Measurements from ENCODE around the gene PCBP3. TPM values are rescaled to one million over a fixed set of nuclear protein-coding genes. Genes with fewer than 3 reads are reported as not detected.

The PCBP3 gene
- total and polyA plus RNA-seq, 10 of the 15 experiments (the other 5 are each of a cell fraction or from before 2014, with no cell fraction given), result 0.09 to 1.3 (median 0.46) TPM; not detected in 3

DNA sequence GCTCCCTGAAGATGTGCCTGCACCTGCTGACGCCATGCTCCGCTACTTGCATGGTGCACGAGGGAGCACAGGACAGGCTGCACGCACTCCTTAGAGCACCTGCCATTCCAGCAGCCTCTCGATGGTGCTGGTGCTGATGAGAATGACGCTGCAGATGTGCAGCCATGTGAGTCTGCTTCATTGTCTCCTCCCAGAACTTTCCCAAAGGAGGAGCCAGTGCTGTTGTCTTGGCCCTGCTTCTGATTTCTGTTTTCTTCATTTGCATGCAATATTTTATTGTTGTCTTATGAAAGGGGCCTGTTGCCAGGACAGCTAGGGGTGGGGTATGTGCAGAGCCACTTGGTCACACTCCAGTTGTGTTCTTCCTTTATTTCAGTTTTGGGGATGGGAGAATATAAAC, 70.1 kb downstream of the PCBP3 start:
- Histone ChIP-seq H3K9ac (ENCODE audit: control insufficient read depth, insufficient read depth, low read length) (no peak overlapping the region), H3K4me2 (ENCODE audit: control insufficient read depth, insufficient read depth) (no peak overlapping the region), H3K9me3 (replicated peaks; ENCODE audit: control insufficient read depth, insufficient read depth, low read length) (no peaks in the 10 kb centered on the region; the same call in 1 of the 3 replicates), H3K4me3 (no peak overlapping the region), H2AFZ (ENCODE audit: control insufficient read depth, low read depth, low read length) (no peak overlapping the region), H3K4me1 (ENCODE audit: control insufficient read depth, insufficient read depth, low read length) (no peaks in the 10 kb centered on the region; the same call in 1 of the 2 replicates), H3K79me2 (ENCODE audit: control insufficient read depth, insufficient read depth, low read length) (no peaks in the 10 kb centered on the region), H4K20me1 (ENCODE audit: control insufficient read depth, insufficient read depth) (no peaks in the 10 kb centered on the region), H3K27ac (ENCODE audit: control insufficient read depth, insufficient read depth) (no peak overlapping the region), H3K27me3 (replicated peaks in 1 of 2; ENCODE audit: control insufficient read depth in 2 of 2, insufficient read depth in 2 of 2, low read length in 1 of 2) (no peaks in the 10 kb centered on the region), H3K36me3 (ENCODE audit: control insufficient read depth in 2 of 2, insufficient read depth in 2 of 2, low read length in 1 of 2) (no peaks in the 10 kb centered on the region)
- no peak for FAIRE-seq
- no peak for ATAC-seq
- ChIA-PET CTCF (no interaction called here), SMC1A (ENCODE audit: uncharacterized antibody, unreplicated experiment) (no interaction called here), RAD21 (ENCODE audit: unreplicated experiment) (no interaction called here), POLR2A (no interaction called here)
- no TSS peak for BruUV-seq (replicated peaks)
- in situ Hi-C loops (cut with MboI) (no loop called here), intact Hi-C loops (cut with micrococcal nuclease; ENCODE audit: unreplicated experiment) (no loop called here)
- 53% methylated on average over 6 of the region's 6 CpGs for WGBS (ENCODE audit: insufficient coverage, insufficient replicate concordance, low lambda C conversion rate, missing lambda C conversion rate)
- no peak for DNase-seq (ENCODE audit: low read depth, low spot score)
- TF ChIP-seq RUNX3 (IDR thresholded peaks at IDR 0.05; ENCODE audit: low read length) (no peak), GABPA (IDR thresholded peaks at IDR 0.05; ENCODE audit: low read depth) (no peak), ZNF274 (IDR thresholded peaks at IDR 0.05; ENCODE audit: insufficient read depth, insufficient read length) (no peak)
- TF ChIP-seq, protein P1, sequence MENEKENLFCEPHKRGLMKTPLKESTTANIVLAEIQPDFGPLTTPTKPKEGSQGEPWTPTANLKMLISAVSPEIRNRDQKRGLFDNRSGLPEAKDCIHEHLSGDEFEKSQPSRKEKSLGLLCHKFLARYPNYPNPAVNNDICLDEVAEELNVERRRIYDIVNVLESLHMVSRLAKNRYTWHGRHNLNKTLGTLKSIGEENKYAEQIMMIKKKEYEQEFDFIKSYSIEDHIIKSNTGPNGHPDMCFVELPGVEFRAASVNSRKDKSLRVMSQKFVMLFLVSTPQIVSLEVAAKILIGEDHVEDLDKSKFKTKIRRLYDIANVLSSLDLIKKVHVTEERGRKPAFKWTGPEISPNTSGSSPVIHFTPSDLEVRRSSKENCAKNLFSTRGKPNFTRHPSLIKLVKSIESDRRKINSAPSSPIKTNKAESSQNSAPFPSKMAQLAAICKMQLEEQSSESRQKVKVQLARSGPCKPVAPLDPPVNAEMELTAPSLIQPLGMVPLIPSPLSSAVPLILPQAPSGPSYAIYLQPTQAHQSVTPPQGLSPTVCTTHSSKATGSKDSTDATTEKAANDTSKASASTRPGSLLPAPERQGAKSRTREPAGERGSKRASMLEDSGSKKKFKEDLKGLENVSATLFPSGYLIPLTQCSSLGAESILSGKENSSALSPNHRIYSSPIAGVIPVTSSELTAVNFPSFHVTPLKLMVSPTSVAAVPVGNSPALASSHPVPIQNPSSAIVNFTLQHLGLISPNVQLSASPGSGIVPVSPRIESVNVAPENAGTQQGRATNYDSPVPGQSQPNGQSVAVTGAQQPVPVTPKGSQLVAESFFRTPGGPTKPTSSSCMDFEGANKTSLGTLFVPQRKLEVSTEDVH (IDR thresholded peaks at IDR 0.05; ENCODE audit: low read depth, partially characterized antibody), result no peak

DNA sequence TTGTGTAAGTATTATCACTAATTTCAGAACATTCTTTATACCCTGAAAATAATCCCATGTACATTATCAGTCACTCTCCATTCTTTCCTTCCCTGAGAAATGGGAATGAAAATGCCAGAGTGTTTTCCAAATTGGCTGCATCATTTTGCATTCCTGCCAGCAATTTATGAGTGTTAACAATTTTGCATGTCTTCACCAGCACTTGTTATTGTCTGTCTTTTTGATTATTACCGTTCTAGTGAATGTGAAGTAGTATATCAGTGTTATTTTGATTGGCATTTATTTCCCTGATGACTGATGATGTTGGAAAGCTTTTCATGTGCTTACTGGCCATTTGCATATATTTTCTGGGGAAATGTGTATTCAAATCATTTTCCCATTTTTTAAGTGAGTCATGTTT, 71.9 kb downstream of the PCBP3 start:
- ChIA-PET SMC1A (ENCODE audit: uncharacterized antibody, unreplicated experiment) (no interaction called here), CTCF (no interaction called here), POLR2A (no interaction called here), RAD21 (ENCODE audit: unreplicated experiment) (no interaction called here)
- Histone ChIP-seq H3K79me2 (ENCODE audit: control insufficient read depth, insufficient read depth, low read length) (no peaks in the 10 kb centered on the region), H2AFZ (ENCODE audit: control insufficient read depth, low read depth, low read length) (no peak overlapping the region), H3K4me2 (ENCODE audit: control insufficient read depth, insufficient read depth) (no peak overlapping the region), H3K27me3 (replicated peaks in 1 of 2; ENCODE audit: control insufficient read depth in 2 of 2, insufficient read depth in 2 of 2, low read length in 1 of 2) (no peaks in the 10 kb centered on the region), H3K27ac (ENCODE audit: control insufficient read depth, insufficient read depth) (no peak overlapping the region), H3K36me3 (ENCODE audit: control insufficient read depth in 2 of 2, insufficient read depth in 2 of 2, low read length in 1 of 2) (no peaks in the 10 kb centered on the region), H3K4me3 (no peak overlapping the region), H3K9me3 (replicated peaks; ENCODE audit: control insufficient read depth, insufficient read depth, low read length) (no peaks in the 10 kb centered on the region; the same call in 1 of the 3 replicates), H3K4me1 (ENCODE audit: control insufficient read depth, insufficient read depth, low read length) (peaks cover 8% of the 10 kb centered on the region), H3K9ac (ENCODE audit: control insufficient read depth, insufficient read depth, low read length) (no peak overlapping the region), H4K20me1 (ENCODE audit: control insufficient read depth, insufficient read depth) (no peaks in the 10 kb centered on the region)
- DNase-seq (ENCODE audit: low read depth, low spot score), result no peak
- in situ Hi-C loops (cut with MboI) (no loop called here), intact Hi-C loops (cut with micrococcal nuclease; ENCODE audit: unreplicated experiment) (no loop called here)
- WGBS (ENCODE audit: insufficient coverage, insufficient replicate concordance, low lambda C conversion rate, missing lambda C conversion rate), result 3% methylated on average over 1 of the region's 1 CpG
- BruUV-seq (replicated peaks), result no TSS peak
- TF ChIP-seq POLR2AphosphoS2 (IDR thresholded peaks at IDR 0.05; ENCODE audit: low read depth, low read length) (no peak), RAD21 (IDR thresholded peaks at IDR 0.05; ENCODE audit: insufficient read depth, low read depth, low read length) (no peak), JUND (IDR thresholded peaks at IDR 0.05; ENCODE audit: low read depth, low read length) (no peak), HDAC6 (IDR thresholded peaks at IDR 0.05; ENCODE audit: unreplicated experiment) (no peak), CREM (IDR thresholded peaks at IDR 0.05; ENCODE audit: low read depth) (no peak), GABPA (IDR thresholded peaks at IDR 0.05; ENCODE audit: low read depth) (no peak), MYC (IDR thresholded peaks at IDR 0.05; ENCODE audit: insufficient read depth, insufficient read length, insufficient replicate concordance, low read length, severe bottlenecking) (no peak)
- TF ChIP-seq, protein P2, sequence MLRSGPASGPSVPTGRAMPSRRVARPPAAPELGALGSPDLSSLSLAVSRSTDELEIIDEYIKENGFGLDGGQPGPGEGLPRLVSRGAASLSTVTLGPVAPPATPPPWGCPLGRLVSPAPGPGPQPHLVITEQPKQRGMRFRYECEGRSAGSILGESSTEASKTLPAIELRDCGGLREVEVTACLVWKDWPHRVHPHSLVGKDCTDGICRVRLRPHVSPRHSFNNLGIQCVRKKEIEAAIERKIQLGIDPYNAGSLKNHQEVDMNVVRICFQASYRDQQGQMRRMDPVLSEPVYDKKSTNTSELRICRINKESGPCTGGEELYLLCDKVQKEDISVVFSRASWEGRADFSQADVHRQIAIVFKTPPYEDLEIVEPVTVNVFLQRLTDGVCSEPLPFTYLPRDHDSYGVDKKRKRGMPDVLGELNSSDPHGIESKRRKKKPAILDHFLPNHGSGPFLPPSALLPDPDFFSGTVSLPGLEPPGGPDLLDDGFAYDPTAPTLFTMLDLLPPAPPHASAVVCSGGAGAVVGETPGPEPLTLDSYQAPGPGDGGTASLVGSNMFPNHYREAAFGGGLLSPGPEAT (IDR thresholded peaks at IDR 0.05; ENCODE audit: low read depth), result no peak
- no peak for FAIRE-seq
- ATAC-seq, result no peak

Data from GM12878 (cell line).